ENCODE results near the gene PLA2R1. TPM values are rescaled to one million over a fixed set of nuclear protein-coding genes. Genes with fewer than 3 reads are reported as not detected.
"Not testable (repeated sequence)": the region's sequence is repeated elsewhere in the genome, so short reads cannot be mapped to it uniquely, and the experiment has no call there.

Gene PLA2R1
- total RNA-seq, 2 experiments from 2014 or later: 0.02 TPM; not detected in 1

GRCh38 chr2:160043265-160043664 lies 19.1 kb downstream of the PLA2R1 start:
- ChIA-PET POLR2A (no interaction called here), CTCF (no interaction called here)
- no peak overlapping the region for H3K27ac Mint-ChIP-seq
- ATAC-seq (no peak), DNase-seq (no peak)
- intact Hi-C loops (cut with DNase I, micrococcal nuclease): no loop called here
- no peaks in the 10 kb centered on the region for H3K9me3 Mint-ChIP-seq (ENCODE audit: low read depth)
- no peaks in the 10 kb centered on the region for H3K36me3 Mint-ChIP-seq (ENCODE audit: low read depth)
- no peak overlapping the region for H3K4me3 Mint-ChIP-seq
- peaks cover 7% of the 10 kb centered on the region for H3K27me3 Mint-ChIP-seq
- H3K4me1 Mint-ChIP-seq: peaks cover 17% of the 10 kb centered on the region

GRCh38 chr2:160042054-160042453 lies 20.4 kb downstream of the PLA2R1 start:
- H3K27me3 Mint-ChIP-seq: peaks cover 7% of the 10 kb centered on the region
- ATAC-seq (peak; percentile 99), DNase-seq (peak; percentile 80)
- no peaks in the 10 kb centered on the region for H3K36me3 Mint-ChIP-seq (ENCODE audit: low read depth)
- CTCF ChIA-PET: interaction anchor here (0.6 to 1.5 kb wide), 3 partner anchors 14 to 998 kb away, joined by 3 to 8 read pairs (median 3); no protein-coding TSS in a partner anchor
- no peaks in the 10 kb centered on the region for H3K9me3 Mint-ChIP-seq (ENCODE audit: low read depth)
- H3K27ac Mint-ChIP-seq: no peak overlapping the region
- POLR2A ChIA-PET: no interaction called here
- no peak overlapping the region for H3K4me3 Mint-ChIP-seq
- peaks cover 17% of the 10 kb centered on the region for H3K4me1 Mint-ChIP-seq
- intact Hi-C loops (cut with DNase I, micrococcal nuclease): loop anchor here in 1 of 2 experiments (1.0 kb wide), 1 partner anchor 163 kb away; no protein-coding TSS in a partner anchor

- ChIA-PET POLR2A (no interaction called here), CTCF (interaction anchor here (0.6 to 1.5 kb wide), 3 partner anchors 13 to 953 kb away, joined by 3 to 8 read pairs (median 4); no protein-coding TSS in a partner anchor)
- no peak for DNase-seq
- Mint-ChIP-seq H3K36me3 (ENCODE audit: low read depth) (no peaks in the 10 kb centered on the region), H3K4me1 (peaks cover 17% of the 10 kb centered on the region), H3K4me3 (no peak overlapping the region), H3K27ac (no peak overlapping the region), H3K9me3 (ENCODE audit: low read depth) (no peaks in the 10 kb centered on the region), H3K27me3 (peaks cover 7% of the 10 kb centered on the region)
- ATAC-seq: no peak
- intact Hi-C loops (cut with DNase I, micrococcal nuclease): no loop called here
These were observed 21.3 kb downstream of the PLA2R1 start for GRCh38 chr2:160041091-160041490.

- Mint-ChIP-seq H3K27ac (no peak overlapping the region), H3K36me3 (ENCODE audit: low read depth) (no peaks in the 10 kb centered on the region), H3K4me1 (peaks cover 17% of the 10 kb centered on the region), H3K27me3 (peaks cover 7% of the 10 kb centered on the region), H3K9me3 (ENCODE audit: low read depth) (no peaks in the 10 kb centered on the region), H3K4me3 (no peak overlapping the region)
- no peak for DNase-seq
- intact Hi-C loops (cut with DNase I, micrococcal nuclease): no loop called here
- POLR2A ChIA-PET: no interaction called here
- CTCF ChIA-PET: no interaction called here
- no peak for ATAC-seq
These were observed 23.1 kb downstream of the PLA2R1 start for GRCh38 chr2:160039166-160039903.

- intact Hi-C loops (cut with DNase I, micrococcal nuclease); ATAC-seq; POLR2A ChIA-PET; H3K27me3 Mint-ChIP-seq; H3K4me3 Mint-ChIP-seq; CTCF ChIA-PET; H3K36me3 Mint-ChIP-seq (ENCODE audit: low read depth); H3K9me3 Mint-ChIP-seq (ENCODE audit: low read depth); DNase-seq; H3K27ac Mint-ChIP-seq: not testable (repeated sequence)
- H3K4me1 Mint-ChIP-seq: peaks cover 17% of the 10 kb centered on the region
These were observed 23.8 kb downstream of the PLA2R1 start for GRCh38 chr2:160038662-160039061.

GRCh38 chr2:160036736-160037135 lies 25.7 kb downstream of the PLA2R1 start:
- Mint-ChIP-seq H3K4me1 (peaks cover 6% of the 10 kb centered on the region), H3K27me3 (no peaks in the 10 kb centered on the region), H3K4me3 (no peak overlapping the region), H3K27ac (no peak overlapping the region), H3K36me3 (ENCODE audit: low read depth) (no peaks in the 10 kb centered on the region), H3K9me3 (ENCODE audit: low read depth) (no peaks in the 10 kb centered on the region)
- CTCF ChIA-PET: interaction anchor here (0.5 to 1.1 kb wide), 2 partner anchors 28 to 49 kb away, joined by 3 read pairs; no protein-coding TSS in a partner anchor
- DNase-seq (no peak), ATAC-seq (no peak)
- intact Hi-C loops (cut with DNase I, micrococcal nuclease): no loop called here
- POLR2A ChIA-PET: no interaction called here

- no peaks in the 10 kb centered on the region for H3K9me3 Mint-ChIP-seq (ENCODE audit: low read depth)
- no peaks in the 10 kb centered on the region for H3K36me3 Mint-ChIP-seq (ENCODE audit: low read depth)
- POLR2A ChIA-PET: no interaction called here
- H3K27ac Mint-ChIP-seq: no peak overlapping the region
- intact Hi-C loops (cut with DNase I, micrococcal nuclease): no loop called here
- ATAC-seq: no peak
- no peak overlapping the region for H3K4me3 Mint-ChIP-seq
- H3K27me3 Mint-ChIP-seq: no peaks in the 10 kb centered on the region
- CTCF ChIA-PET: no interaction called here
- DNase-seq: no peak
- H3K4me1 Mint-ChIP-seq: no peaks in the 10 kb centered on the region
These were observed 27.3 kb downstream of the PLA2R1 start for GRCh38 chr2:160035125-160035524.

- no peaks in the 10 kb centered on the region for H3K36me3 Mint-ChIP-seq (ENCODE audit: low read depth)
- ChIA-PET POLR2A (interaction anchor here (0.6 kb wide), 1 partner anchor 219 kb away, joined by 3 read pairs; no protein-coding TSS in a partner anchor), CTCF (no interaction called here)
- H3K27me3 Mint-ChIP-seq: no peaks in the 10 kb centered on the region
- ATAC-seq (no peak), DNase-seq (no peak)
- intact Hi-C loops (cut with DNase I, micrococcal nuclease): no loop called here
- no peaks in the 10 kb centered on the region for H3K4me1 Mint-ChIP-seq
- H3K27ac Mint-ChIP-seq: no peak overlapping the region
- no peaks in the 10 kb centered on the region for H3K9me3 Mint-ChIP-seq (ENCODE audit: low read depth)
- no peak overlapping the region for H3K4me3 Mint-ChIP-seq
These were observed 28.0 kb downstream of the PLA2R1 start for GRCh38 chr2:160034396-160034795.

GRCh38 chr2:160033732-160034392 lies 28.6 kb downstream of the PLA2R1 start:
- H3K27ac Mint-ChIP-seq: no peak overlapping the region
- DNase-seq: no peak
- no peak for ATAC-seq
- ChIA-PET POLR2A (interaction anchor here (0.6 kb wide), 1 partner anchor 219 kb away, joined by 3 read pairs; no protein-coding TSS in a partner anchor), CTCF (interaction anchor here (0.9 kb wide), 1 partner anchor 11 kb away, joined by 3 read pairs; no protein-coding TSS in a partner anchor)
- H3K4me3 Mint-ChIP-seq: no peak overlapping the region
- H3K36me3 Mint-ChIP-seq (ENCODE audit: low read depth): no peaks in the 10 kb centered on the region
- no peaks in the 10 kb centered on the region for H3K27me3 Mint-ChIP-seq
- H3K9me3 Mint-ChIP-seq (ENCODE audit: low read depth): no peaks in the 10 kb centered on the region
- no peaks in the 10 kb centered on the region for H3K4me1 Mint-ChIP-seq
- intact Hi-C loops (cut with DNase I, micrococcal nuclease): no loop called here

- ATAC-seq (no peak), DNase-seq (no peak)
- Mint-ChIP-seq H3K4me3 (no peak overlapping the region), H3K27me3 (peaks cover 2% of the 10 kb centered on the region), H3K4me1 (no peaks in the 10 kb centered on the region), H3K27ac (no peak overlapping the region), H3K9me3 (ENCODE audit: low read depth) (no peaks in the 10 kb centered on the region), H3K36me3 (ENCODE audit: low read depth) (no peaks in the 10 kb centered on the region)
- CTCF ChIA-PET: interaction anchor here (2.6 kb wide), 1 partner anchor 12 kb away, joined by 8 read pairs; no protein-coding TSS in a partner anchor
- POLR2A ChIA-PET: no interaction called here
- intact Hi-C loops (cut with DNase I, micrococcal nuclease): no loop called here
These were observed 33.2 kb downstream of the PLA2R1 start for GRCh38 chr2:160029270-160029628.

- ChIA-PET CTCF (interaction anchor here (0.8 to 2.6 kb wide), 2 partner anchors 13 to 184 kb away, joined by 4 to 8 read pairs; no protein-coding TSS in a partner anchor), POLR2A (no interaction called here)
- Mint-ChIP-seq H3K36me3 (ENCODE audit: low read depth) (no peaks in the 10 kb centered on the region), H3K9me3 (ENCODE audit: low read depth) (no peaks in the 10 kb centered on the region), H3K4me1 (no peaks in the 10 kb centered on the region), H3K27ac (no peak overlapping the region), H3K27me3 (peaks cover 2% of the 10 kb centered on the region), H3K4me3 (no peak overlapping the region)
- no peak for DNase-seq
- intact Hi-C loops (cut with DNase I, micrococcal nuclease): no loop called here
- ATAC-seq: no peak
These were observed 33.8 kb downstream of the PLA2R1 start for GRCh38 chr2:160028431-160029269.

Data from activated CD4-positive, alpha-beta T cell treated with anti-CD3 and anti-CD28 coated beads for 36 hours (primary cell).